ENCODE data around the gene KRT9. TPM values are rescaled to one million over a fixed set of nuclear protein-coding genes. Genes with fewer than 3 reads are reported as not detected.
A peak's percentile ranks its signal among the peaks of the same experiment; 100 is the strongest.

The KRT9 gene
- total and polyA plus RNA-seq, 9 of the 15 experiments (the other 6 are each of a cell fraction or from before 2014, with no cell fraction given): 0.03 TPM; not detected in 8

- peak; percentile 78 for FAIRE-seq
- 25% methylated on average over 10 of the region's 10 CpGs for WGBS (ENCODE audit: insufficient coverage, low coverage, missing lambda C conversion rate)
- peak; percentile 52 for ATAC-seq
- TF ChIP-seq ZNF449 (CRISPR knock-in tag; IDR thresholded peaks at IDR 0.05): no peak
- peak; percentile 84 for TF ChIP-seq CBFA2T3 (IDR thresholded peaks at IDR 0.05)
- TF ChIP-seq TFAP4 (CRISPR knock-in tag; IDR thresholded peaks at IDR 0.05; ENCODE audit: borderline replicate concordance): 0 out of 2 replicates have a peak, but pooled peaks have one; percentile 38
- TF ChIP-seq NCOR1 (IDR thresholded peaks at IDR 0.05): peak; percentile 36; the same call in 1 of the 2 replicates
- peak; percentile 31; the same call in 1 of the 2 replicates for TF ChIP-seq TAL1 (IDR thresholded peaks at IDR 0.05)
- peak; percentile 68 for TF ChIP-seq ARID1B (IDR thresholded peaks at IDR 0.05)
- TF ChIP-seq RCOR1 (IDR thresholded peaks at IDR 0.05; ENCODE audit: borderline replicate concordance in 1 of 2, low read depth in 2 of 2, low read length in 2 of 2): peak in 1 of 2 experiments; percentile 22; a peak in 1 of 4 replicates
- TF ChIP-seq ELF4 (CRISPR knock-in tag; IDR thresholded peaks at IDR 0.05): no peak
- 0 out of 2 replicates have a peak, but pooled peaks have one; percentile 10 for TF ChIP-seq MTA2 (IDR thresholded peaks at IDR 0.05; ENCODE audit: low read depth)
- no peak for TF ChIP-seq ATF1 (CRISPR knock-in tag; IDR thresholded peaks at IDR 0.05)
- TF ChIP-seq ATF1 (tag; IDR thresholded peaks at IDR 0.05): no peak
- TF ChIP-seq STAT6 (CRISPR knock-in tag; IDR thresholded peaks at IDR 0.05): no peak
- TF ChIP-seq ZNF592 (IDR thresholded peaks at IDR 0.05): no peak
Observed at GRCh38 chr17:41540921-41541625, 30.8 kb downstream of the KRT9 start.

More at GRCh38 chr17:41540921-41541625, 30.8 kb downstream of the KRT9 start:
- no peak overlapping the region for H2AFZ ChIP-seq (ENCODE audit: low read depth, low read length)
- no peaks in the 10 kb centered on the region for H3K9me3 ChIP-seq (replicated peaks; ENCODE audit: control insufficient read depth, insufficient read depth, low read depth, low read length)
- no peaks in the 10 kb centered on the region for H4K20me1 ChIP-seq (replicated peaks; ENCODE audit: control insufficient read depth, insufficient read depth, low read length)
- H3K4me2 ChIP-seq (ENCODE audit: insufficient read depth, low read length): no peak overlapping the region
- H3K27me3 ChIP-seq (ENCODE audit: control insufficient read depth in 2 of 2, insufficient read depth in 2 of 2, low read length in 2 of 2): no peaks in the 10 kb centered on the region
- H3K4me3 ChIP-seq: no peak overlapping the region
- no peak overlapping the region for H3K9ac ChIP-seq (ENCODE audit: insufficient read depth in 1 of 2, low read depth in 2 of 2, low read length in 2 of 2)
- CTCF ChIA-PET (ENCODE audit: low intra/inter-chr PET ratio): no interaction called here
- no peak overlapping the region for H3K27ac ChIP-seq (ENCODE audit: extremely low read depth, low read depth, low read length)
- DNase-seq (ENCODE audit: extremely low read depth in 1 of 4, low spot score in 3 of 4): peak; percentile 52 to 68 (median 65)
- POLR2A ChIA-PET: interaction anchor here (0.6 to 2.8 kb wide), 7 partner anchors 8 to 45 kb away, joined by 3 to 17 read pairs (median 4); partner anchors contain the start of gene KRT19
- H3K36me3 ChIP-seq (ENCODE audit: control insufficient read depth, insufficient read depth, low read length): no peaks in the 10 kb centered on the region
- intact Hi-C loops (cut with micrococcal nuclease) (no loop called here), in situ Hi-C loops (cut with MboI) (no loop called here)
- no peaks in the 10 kb centered on the region for H3K79me2 ChIP-seq (ENCODE audit: control insufficient read depth, insufficient read depth, low read length)
- no TSS peak for BruUV-seq (replicated peaks)
- H3K9me1 ChIP-seq (ENCODE audit: control insufficient read depth, insufficient read depth, low read length): no peaks in the 10 kb centered on the region
- peaks cover 19 to 24% of the 10 kb centered on the region in 2 experiments for H3K4me1 ChIP-seq (replicated peaks in 1 of 2; ENCODE audit: control insufficient read depth in 2 of 2, insufficient read depth in 2 of 2, low read length in 2 of 2)
